H1 (cell line): ENCODE results near the gene ZMYM4. TPM values are rescaled to one million over a fixed set of nuclear protein-coding genes. Genes with fewer than 3 reads are reported as not detected.

Experiments used
- CTCF ChIA-PET: fragments of 300-600 bp; sonication (Branson Sonifier 250); formaldehyde crosslinking; loops from one replicate; lab custom pipeline; 2021; ENCODE audit not compliant: partially characterized antibody; lab: Charles Lee
- POLR2A ChIA-PET: fragments of 300-600 bp; sonication (Branson Sonifier 250); formaldehyde crosslinking; loops from one replicate; lab custom pipeline; 2021; ENCODE audit warnings: inconsistent platforms; ENCODE audit not compliant: partially characterized antibody; lab: Charles Lee
- DNase-seq, 2 experiments: peaks; one replicate each; pipeline versions ENCODE4 v3.0.0 to v3.0.0-alpha.2; 2010 to 2022; ENCODE audit warnings: low spot score in 2 of 2, low read depth in 1 of 2, mixed read lengths in 1 of 2
- FAIRE-seq: peaks from 2 replicates; lab custom pipeline; 2011; peaks lifted over from hg19 to GRCh38; lab: Jason Lieb, UNC
- H2AFZ ChIP-seq: 2 replicates; pipeline ENCODE4 v1.8.1; 2012; ENCODE audit warnings: low read length, inconsistent platforms
- H2AK5ac ChIP-seq: 2 replicates; pipeline ENCODE4 v1.6.1; 2013; ENCODE audit warnings: low read depth, low read length
- H2BK120ac ChIP-seq: replicated peaks from 2 replicates; pipeline ENCODE3; 2013; ENCODE audit warnings: low read depth, low read length, inconsistent platforms
- H2BK12ac ChIP-seq: 2 replicates; pipeline ENCODE4 v1.6.1; 2013; ENCODE audit warnings: low read depth, low read length
- H2BK15ac ChIP-seq: 2 replicates; pipeline ENCODE4 v1.6.1; 2013; ENCODE audit warnings: low read length
- H2BK20ac ChIP-seq: 2 replicates; pipeline ENCODE4 v1.6.1; 2013; ENCODE audit warnings: low read length
- H2BK5ac ChIP-seq: 2 replicates; pipeline ENCODE4 v1.6.1; 2013; ENCODE audit warnings: low read depth, low read length
- H3K14ac ChIP-seq: 2 replicates; pipeline ENCODE4 v1.6.1; 2013; ENCODE audit warnings: inconsistent platforms; ENCODE audit not compliant: insufficient read length
- H3K18ac ChIP-seq: 2 replicates; pipeline ENCODE4 v1.6.1; 2013; ENCODE audit warnings: low read length; ENCODE audit errors: extremely low read depth
- H3K23ac ChIP-seq: 2 replicates; pipeline ENCODE4 v1.6.1; 2013; ENCODE audit warnings: inconsistent platforms; ENCODE audit not compliant: insufficient read length
- H3K23me2 ChIP-seq: 2 replicates; pipeline ENCODE4 v1.6.1; 2013; ENCODE audit warnings: low read depth, low read length
- H3K27ac ChIP-seq: 2 replicates; pipeline ENCODE4 v1.6.1; 2011; ENCODE audit warnings: low read depth, low read length, inconsistent platforms
- H3K27me3 ChIP-seq, 4 experiments: replicated peaks in 1 of 4; 1 replicate in 1 of 4; 2 replicates in 3 of 4; pipeline versions ENCODE4 v1.6.1 to v1.8.1; 2011 to 2013; ENCODE audit warnings: low read length in 3 of 4, mild to moderate bottlenecking in 3 of 4, inconsistent platforms in 2 of 4, mixed read lengths in 2 of 4, moderate library complexity in 1 of 4; ENCODE audit not compliant: control insufficient read depth in 3 of 4, insufficient read depth in 3 of 4; ENCODE audit errors: extremely low read depth in 1 of 4
- H3K36me3 ChIP-seq, 4 experiments: 2 replicates each; pipeline versions ENCODE4 v1.6.1 to v1.8.1; 2011 to 2013; ENCODE audit warnings: mild to moderate bottlenecking in 4 of 4, low read length in 3 of 4, moderate library complexity in 2 of 4, control low read depth in 1 of 4, inconsistent platforms in 1 of 4; ENCODE audit not compliant: insufficient read depth in 4 of 4, control insufficient read depth in 2 of 4
- H3K4ac ChIP-seq: replicated peaks from 2 replicates; pipeline ENCODE3; 2013; ENCODE audit warnings: low read length, low read depth, mixed read lengths, inconsistent platforms; ENCODE audit not compliant: insufficient read length
- H3K4me1 ChIP-seq, 4 experiments: replicated peaks in 1 of 4; 1 replicate in 1 of 4; 2 replicates in 3 of 4; pipeline versions ENCODE4 v1.6.1 to v1.8.1; 2011 to 2013; ENCODE audit warnings: low read length in 3 of 4, inconsistent platforms in 2 of 4, mixed read lengths in 1 of 4; ENCODE audit not compliant: insufficient read depth in 4 of 4, control insufficient read depth in 3 of 4
- H3K4me2 ChIP-seq, 2 experiments: 2 replicates each; pipeline versions ENCODE4 v1.6.1 to v1.8.1; 2011 to 2013; ENCODE audit warnings: low read depth in 2 of 2, low read length in 2 of 2, control low read depth in 1 of 2, inconsistent platforms in 1 of 2, mild to moderate bottlenecking in 1 of 2; ENCODE audit not compliant: insufficient read depth in 1 of 2
- H3K4me3 ChIP-seq, 4 experiments: fragments of 200-600, 300-600 bp in 1 of 4; sonication (generic), shearing (Covaris generic), sonication (Bioruptor Twin) in 1 of 4; 2 replicates each; pipeline versions ENCODE4 v1.5.1 to v1.8.1; 2011 to 2016; ENCODE audit warnings: low read length in 4 of 4, low read depth in 3 of 4, control low read depth in 2 of 4, inconsistent platforms in 2 of 4, mild to moderate bottlenecking in 2 of 4, mixed read lengths in 1 of 4, moderate library complexity in 1 of 4; ENCODE audit not compliant: insufficient read depth in 2 of 4; ENCODE audit errors: extremely low read depth in 1 of 4
- H3K56ac ChIP-seq: replicated peaks from 2 replicates; pipeline ENCODE3; 2013; ENCODE audit warnings: low read depth, mild to moderate bottlenecking, mixed read lengths, low read length, inconsistent platforms; ENCODE audit not compliant: insufficient read length
- H3K79me1 ChIP-seq: 2 replicates; pipeline ENCODE4 v1.6.1; 2013; ENCODE audit warnings: low read depth, low read length, control low read depth
- H3K79me2 ChIP-seq, 2 experiments: 2 replicates each; pipeline versions ENCODE4 v1.6.1 to v1.8.1; 2012 to 2013; ENCODE audit warnings: low read length in 2 of 2, mild to moderate bottlenecking in 2 of 2, inconsistent platforms in 1 of 2; ENCODE audit not compliant: insufficient read depth in 2 of 2, control insufficient read depth in 1 of 2
- H3K9ac ChIP-seq, 4 experiments: replicated peaks in 1 of 4; 1 replicate in 1 of 4; 2 replicates in 3 of 4; pipeline versions ENCODE4 v1.6.1 to v1.8.1; 2011 to 2013; ENCODE audit warnings: low read depth in 3 of 4, low read length in 3 of 4, control low read depth in 2 of 4, mild to moderate bottlenecking in 2 of 4, moderate library complexity in 2 of 4, inconsistent platforms in 1 of 4; ENCODE audit errors: extremely low read depth in 1 of 4
- H3K9me3 ChIP-seq, 2 experiments: 2 replicates each; pipeline versions ENCODE4 v1.6.1 to v1.8.1; 2012 to 2013; ENCODE audit warnings: mild to moderate bottlenecking in 2 of 2, moderate library complexity in 2 of 2, control low read depth in 1 of 2, inconsistent platforms in 1 of 2, low read depth in 1 of 2, low read length in 1 of 2, mixed read lengths in 1 of 2; ENCODE audit not compliant: insufficient read depth in 2 of 2
- H4K20me1 ChIP-seq, 2 experiments: replicated peaks in 1 of 2; 2 replicates each; pipeline versions ENCODE3 to v1.8.1; 2011 to 2013; ENCODE audit warnings: inconsistent platforms in 2 of 2, low read length in 2 of 2, mild to moderate bottlenecking in 1 of 2; ENCODE audit not compliant: insufficient read depth in 2 of 2, control insufficient read depth in 1 of 2
- H4K5ac ChIP-seq: 2 replicates; pipeline ENCODE4 v1.6.1; 2013; ENCODE audit warnings: low read length, low read depth, mixed read lengths, inconsistent platforms; ENCODE audit not compliant: insufficient read length
- H4K8ac ChIP-seq: 2 replicates; pipeline ENCODE4 v1.8.0; 2013; ENCODE audit warnings: mild to moderate bottlenecking, moderate library complexity, low read length, inconsistent platforms; ENCODE audit not compliant: insufficient read depth; ENCODE audit errors: extremely low read depth
- H4K91ac ChIP-seq: replicated peaks from 2 replicates; pipeline ENCODE3; 2013; ENCODE audit warnings: low read length, mixed read lengths, inconsistent platforms; ENCODE audit not compliant: insufficient read length
- JUN ChIP-seq: IDR thresholded peaks from 2 replicates; pipeline ENCODE4 v1.6.1; 2011; ENCODE audit warnings: low read depth, mild to moderate bottlenecking, improper control_type of control experiment, low read length
- RAD21 ChIP-seq, 2 experiments: IDR thresholded peaks in 1 of 2; conservative IDR thresholded peaks in 1 of 2; 2 replicates each; pipeline ENCODE4 v1.6.1; 2011; ENCODE audit warnings: low read depth in 2 of 2, low read length in 2 of 2, improper control_type of control experiment in 1 of 2, inconsistent platforms in 1 of 2, mild to moderate bottlenecking in 1 of 2, moderate library complexity in 1 of 2
- WGBS, 2 experiments: shearing (Covaris generic) in 1 of 2; methylation state at CpG; one replicate each; pipeline versions ENCODE4 v1.1.6 to v1.1.7; 2013 to 2015; ENCODE audit warnings: low lambda C conversion rate in 2 of 2, mixed read lengths in 2 of 2, inconsistent platforms in 1 of 2, low coverage in 1 of 2, missing lambda C conversion rate in 1 of 2; ENCODE audit not compliant: insufficient replicate concordance in 2 of 2, insufficient coverage in 1 of 2, insufficient read length in 1 of 2; ENCODE audit errors: extremely low coverage in 1 of 2, missing lambda C conversion rate in 1 of 2; 5-methylcytosine and 5-hydroxymethylcytosine counted together
- polyA plus RNA-seq, 7 experiments: library from polyadenylated mRNA; depleted of rRNA in 3 of 7; stranded (reverse) in 5 of 7; unstranded in 2 of 7; fragments of >200 nt in 5 of 7; fragments of 200-250 nt in 2 of 7; gene quantifications; 1 replicate in 5 of 7; 2 replicates in 1 of 7; 4 replicates in 1 of 7; pipeline versions ENCODE4 v1.2.1 to v1.2.3, GENCODE V29; 2011 to 2013; ENCODE audit warnings: missing spikeins in 2 of 7, mixed read lengths in 2 of 7
- total RNA-seq: library from RNA; stranded (reverse); fragmentation: NEBNext Ultra II Directional; extraction: Animal tissue kit (Norgen Biotek cat#: 25700); gene quantifications from 2 replicates; pipeline ENCODE4 v1.2.1, GENCODE V29; 2021
- TF ChIP-seq, protein P1 (sequence below), 3 experiments: IDR thresholded peaks; 1 replicate in 2 of 3; 2 replicates in 1 of 3; pipeline versions ENCODE4 v1.5.1 to v1.6.1; 2011; ENCODE audit warnings: low read length in 3 of 3, mild to moderate bottlenecking in 3 of 3, inconsistent platforms in 2 of 3, low read depth in 1 of 3, moderate library complexity in 1 of 3; ENCODE audit not compliant: insufficient read depth in 1 of 3; ENCODE audit errors: control extremely low read depth in 1 of 3

Gene ZMYM4
- total and polyA plus RNA-seq, 2 of the 8 experiments (the other 6 are each of a cell fraction or from before 2014, with no cell fraction given) = 16.7 to 81.3 TPM

- Histone ChIP-seq H3K56ac (no peak overlapping the region), H3K23me2 (no peaks in the 10 kb centered on the region; the same call in 1 of the 2 replicates), H2BK20ac (no peak overlapping the region), H3K4me1 (no peaks in the 10 kb centered on the region), H2AK5ac (no peak overlapping the region), H3K9ac (no peak overlapping the region), H3K4ac (no peak overlapping the region), H4K91ac (no peak overlapping the region), H4K20me1 (no peaks in the 10 kb centered on the region), H3K14ac (no peak overlapping the region), H3K18ac (no peak overlapping the region), H4K5ac (no peak overlapping the region), H2BK15ac (no peak overlapping the region), H2BK5ac (no peak overlapping the region), H3K27me3 (no peaks in the 10 kb centered on the region), H3K4me3 (no peak overlapping the region), H3K4me2 (no peak overlapping the region), H4K8ac (no peak overlapping the region), H3K27ac (no peak overlapping the region), H3K79me2 (peaks cover 0 to 81% of the 10 kb centered on the region in 2 experiments; a peak in 3 of 4 replicates), H3K23ac (no peak overlapping the region), H3K36me3 (peaks cover 0 to 19% (median 9%) of the 10 kb centered on the region in 4 experiments; a peak in 3 of 8 replicates), H3K9me3 (peaks cover 4 to 6% of the 10 kb centered on the region in 2 experiments; a peak in 1 of 4 replicates), H2AFZ (no peak overlapping the region), H2BK120ac (no peak overlapping the region), H2BK12ac (no peak overlapping the region), H3K79me1 (peaks cover 3% of the 10 kb centered on the region; the same call in 1 of the 2 replicates)
- CTCF ChIA-PET = no interaction called here
- 88% methylated on average over 1 of the region's 1 CpG; no CpG with 5 or more reads in 1 of the 2 experiments for WGBS, 2 experiments
- FAIRE-seq = no peak
- POLR2A ChIA-PET = interaction anchor here (1.6 to 2.3 kb wide), 2 partner anchors 9 to 11 kb away, joined by 4 to 6 read pairs; partner anchors contain the start of gene ZMYM4
- no peak for DNase-seq
- TF ChIP-seq JUN = no peak
- TF ChIP-seq RAD21 (IDR thresholded peaks at IDR 0.05 in 1 of 2, conservative IDR thresholded peaks at IDR 0.05 in 1 of 2; ENCODE audit: low read depth in 2 of 2, low read length in 2 of 2) = no peak
- TF ChIP-seq, protein P1, sequence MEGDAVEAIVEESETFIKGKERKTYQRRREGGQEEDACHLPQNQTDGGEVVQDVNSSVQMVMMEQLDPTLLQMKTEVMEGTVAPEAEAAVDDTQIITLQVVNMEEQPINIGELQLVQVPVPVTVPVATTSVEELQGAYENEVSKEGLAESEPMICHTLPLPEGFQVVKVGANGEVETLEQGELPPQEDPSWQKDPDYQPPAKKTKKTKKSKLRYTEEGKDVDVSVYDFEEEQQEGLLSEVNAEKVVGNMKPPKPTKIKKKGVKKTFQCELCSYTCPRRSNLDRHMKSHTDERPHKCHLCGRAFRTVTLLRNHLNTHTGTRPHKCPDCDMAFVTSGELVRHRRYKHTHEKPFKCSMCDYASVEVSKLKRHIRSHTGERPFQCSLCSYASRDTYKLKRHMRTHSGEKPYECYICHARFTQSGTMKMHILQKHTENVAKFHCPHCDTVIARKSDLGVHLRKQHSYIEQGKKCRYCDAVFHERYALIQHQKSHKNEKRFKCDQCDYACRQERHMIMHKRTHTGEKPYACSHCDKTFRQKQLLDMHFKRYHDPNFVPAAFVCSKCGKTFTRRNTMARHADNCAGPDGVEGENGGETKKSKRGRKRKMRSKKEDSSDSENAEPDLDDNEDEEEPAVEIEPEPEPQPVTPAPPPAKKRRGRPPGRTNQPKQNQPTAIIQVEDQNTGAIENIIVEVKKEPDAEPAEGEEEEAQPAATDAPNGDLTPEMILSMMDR (IDR thresholded peaks at IDR 0.05; ENCODE audit: control extremely low read depth in 1 of 3, insufficient read depth in 1 of 3, low read depth in 1 of 3, low read length in 3 of 3) = no peak
Measured at GRCh38 chr1:35279555-35279904, 11.0 kb downstream of the ZMYM4 start.
